COR-L47 (cell line): ENCODE results near the gene HEY2.
"Not testable (repeated sequence)": the region's sequence is repeated elsewhere in the genome, so short reads cannot be mapped to it uniquely, and the experiment has no call there.

Experiments
- DNase-seq: peaks from one replicate; lab custom pipeline; 2025; lab: John Stamatoyannopoulos, UW

The HEY2 gene

GRCh38 chr6:125773387-125774341 lies 24.2 kb downstream of the HEY2 start:
- DNase-seq, result no peak

GRCh38 chr6:125776107-125776826 lies 26.8 kb downstream of the HEY2 start:
- DNase-seq, result not testable (repeated sequence)

- peak; percentile 81 for DNase-seq
These were observed 30.6 kb downstream of the HEY2 start for GRCh38 chr6:125779924-125780539.

DNA sequence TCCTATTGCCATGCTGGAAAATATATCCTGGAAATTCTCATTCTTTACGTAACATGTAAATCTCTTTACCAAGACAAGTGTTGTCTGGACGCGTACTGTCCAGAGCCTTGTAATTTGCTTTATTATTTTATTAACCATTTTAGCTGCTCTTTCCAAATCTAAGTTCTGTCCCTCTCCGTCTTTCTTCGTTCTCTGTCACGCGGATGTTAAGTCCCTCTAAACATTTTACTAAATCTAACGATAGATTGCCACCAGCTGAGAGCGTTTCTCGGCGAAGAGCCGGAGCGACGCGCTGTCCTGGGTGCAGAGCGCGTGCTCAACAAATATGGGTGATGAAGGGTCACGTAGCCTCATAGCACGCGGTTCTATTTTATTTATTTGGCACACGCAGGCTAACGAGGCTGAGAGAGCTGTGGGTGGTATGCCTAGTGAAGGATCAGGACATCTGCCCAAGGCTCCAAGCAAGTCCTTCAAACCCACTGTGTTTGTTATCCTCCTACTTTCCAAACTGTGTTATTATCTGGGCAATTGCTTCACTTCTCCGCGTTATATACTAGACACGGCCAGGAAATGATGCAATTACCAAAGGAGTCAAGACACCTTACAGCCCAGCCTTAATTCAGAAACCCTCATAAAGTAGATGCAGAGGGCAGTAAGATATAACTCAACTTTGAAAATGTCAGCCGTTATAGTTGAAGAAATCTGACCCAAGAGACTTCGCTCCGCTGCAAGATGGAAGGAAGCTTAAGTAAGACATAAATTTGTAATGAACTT lies 31.3 kb downstream of the HEY2 start:
- peak; percentile 26 for DNase-seq

- peak; percentile 4 for DNase-seq
These were observed 32.0 kb downstream of the HEY2 start for GRCh38 chr6:125781314-125781868.

DNA sequence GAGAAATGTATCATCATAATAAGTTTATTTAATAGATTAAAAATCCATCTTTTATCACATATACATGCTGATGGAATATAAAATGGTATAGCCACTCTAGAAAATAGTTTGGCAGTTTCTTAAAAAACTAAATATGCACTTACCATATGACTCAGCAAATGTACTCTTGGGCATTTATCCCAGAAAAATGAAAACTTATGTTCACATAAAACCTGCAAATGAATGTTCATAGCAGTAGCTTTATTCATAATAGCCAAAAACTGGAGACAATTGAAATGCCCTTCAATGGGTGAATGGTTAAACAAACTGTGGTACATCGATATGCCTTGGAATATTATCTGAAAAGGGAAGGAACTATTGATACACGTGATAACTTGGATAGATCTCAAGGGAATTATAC lies 34.9 kb downstream of the HEY2 start:
- DNase-seq, result no peak

GRCh38 chr6:125787791-125788190 lies 38.4 kb downstream of the HEY2 start:
- no peak for DNase-seq

- no peak for DNase-seq
These were observed 39.7 kb downstream of the HEY2 start for GRCh38 chr6:125789167-125789566.

DNA sequence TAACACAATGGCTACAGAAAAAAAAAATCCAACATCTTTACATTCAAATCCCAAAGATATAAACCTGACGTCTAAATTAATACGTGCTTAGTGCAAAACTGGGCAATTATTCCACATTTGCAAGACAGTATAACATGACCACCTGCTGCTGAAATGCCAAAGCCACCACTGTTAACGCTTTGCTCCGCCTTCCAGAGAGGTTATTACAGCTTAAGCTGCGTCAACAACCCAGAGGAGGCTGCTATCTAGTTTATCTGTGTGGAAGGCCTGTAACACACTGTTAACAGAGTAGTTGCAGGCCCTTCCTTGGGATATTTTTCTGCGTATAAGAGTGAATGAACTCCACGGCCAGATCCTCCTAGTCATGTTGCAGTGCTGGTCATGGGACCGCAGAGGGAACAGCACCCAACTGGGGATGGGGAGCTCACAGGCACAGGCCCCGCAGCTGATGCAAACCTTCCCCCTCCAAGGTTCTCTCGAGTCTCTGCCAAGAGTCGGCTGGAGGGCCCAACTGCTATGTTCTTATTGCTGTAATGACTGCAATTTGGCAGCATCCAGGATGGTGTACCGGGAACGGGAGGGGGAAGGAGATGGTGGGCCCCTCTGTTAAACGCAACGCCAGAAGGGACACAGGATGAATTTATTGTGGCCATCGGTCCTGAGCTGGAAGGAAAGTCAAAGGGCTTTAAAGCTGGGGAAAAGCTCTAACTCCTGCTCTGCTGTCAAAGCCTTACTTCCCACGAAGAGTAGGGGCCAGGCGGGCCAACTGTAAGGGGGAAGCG lies 40.3 kb downstream of the HEY2 start:
- DNase-seq, result peak; percentile 60

- peak; percentile 49 for DNase-seq
These were observed 41.1 kb downstream of the HEY2 start, which contains the start of gene NCOA7 for GRCh38 chr6:125790358-125791150. Gene NCOA7, plus strand, starts transcription at chr6:125790960. Its CDS starts 24,395 bp downstream, at chr6:125815355.

- peak; percentile 18 for DNase-seq
These were observed 41.9 kb downstream of the HEY2 start for GRCh38 chr6:125791151-125791819.

DNA sequence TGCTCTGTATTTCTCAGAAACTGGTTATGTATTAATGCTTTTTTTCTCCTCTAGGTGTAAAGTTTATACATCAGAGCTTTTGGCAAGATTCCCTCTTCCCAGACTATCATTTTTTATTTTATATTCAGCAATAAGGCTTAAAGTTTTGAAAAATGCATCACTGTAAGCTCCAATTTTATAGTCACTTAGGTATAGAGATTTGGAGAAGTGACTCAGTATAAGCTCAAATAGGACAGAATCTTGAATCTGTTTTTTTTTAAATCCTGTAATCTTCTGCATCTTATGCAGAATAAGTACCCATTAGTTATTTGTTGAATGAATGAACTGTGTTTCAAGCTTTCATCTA lies 42.4 kb downstream of the HEY2 start:
- DNase-seq, result no peak

DNA sequence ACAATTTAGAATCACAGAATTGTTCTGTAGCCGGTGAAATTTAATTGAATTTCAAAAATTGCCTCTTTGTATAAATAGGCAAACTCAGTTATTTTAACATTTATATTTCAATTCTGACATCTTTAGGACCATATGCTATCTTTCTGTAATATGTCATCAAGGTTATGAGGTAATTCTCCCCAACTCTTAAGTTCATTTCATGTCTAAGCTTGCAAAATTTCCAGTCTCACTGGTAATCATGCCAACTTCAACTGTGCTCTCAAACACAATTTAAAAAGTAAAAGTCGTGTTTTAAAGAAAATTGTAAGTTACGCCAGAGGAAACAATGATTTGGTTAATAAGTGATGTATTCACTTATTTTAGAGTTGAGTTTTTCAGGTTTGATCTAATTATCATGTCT lies 42.7 kb downstream of the HEY2 start:
- no peak for DNase-seq

DNA sequence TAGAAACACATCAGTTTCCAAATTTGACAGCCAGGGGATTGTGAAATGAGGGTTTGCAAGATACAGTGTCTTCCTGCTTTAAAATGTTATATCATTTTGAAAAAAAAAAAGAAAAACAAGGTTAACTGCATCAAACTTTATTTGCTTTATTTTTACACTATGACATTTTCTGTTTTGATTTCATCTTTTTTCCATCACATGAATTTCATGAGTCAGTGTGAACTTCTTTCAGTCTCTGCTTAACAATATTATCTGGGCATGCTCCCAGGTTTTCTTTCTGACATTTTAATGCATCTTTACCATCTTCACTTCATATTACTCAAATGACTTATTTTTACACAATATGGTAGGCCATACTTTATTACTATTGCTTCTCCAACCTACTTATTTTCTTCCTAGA lies 43.2 kb downstream of the HEY2 start:
- DNase-seq, result no peak

DNA sequence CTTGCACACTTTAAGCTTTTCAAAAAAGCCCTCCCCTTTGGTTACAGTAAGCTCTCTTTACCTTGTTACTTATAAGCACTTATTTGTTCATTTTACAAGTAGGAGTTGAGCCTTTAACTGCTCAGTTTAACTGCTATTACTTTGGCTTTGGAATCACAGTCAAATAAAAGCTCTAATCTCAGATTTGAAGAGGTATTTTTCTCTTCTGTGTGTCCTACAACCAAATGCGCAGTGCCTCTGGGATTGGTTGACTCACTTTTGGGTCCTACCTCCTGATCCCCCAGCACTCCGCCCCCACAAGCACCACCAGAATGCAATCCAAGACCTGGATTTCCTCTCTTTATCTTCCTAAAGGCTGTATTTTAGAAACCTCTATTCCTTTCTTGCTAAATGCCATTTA lies 43.8 kb downstream of the HEY2 start:
- DNase-seq, result no peak

GRCh38 chr6:125793863-125794262 lies 44.4 kb downstream of the HEY2 start:
- no peak for DNase-seq

- DNase-seq, result no peak
These were observed 45.1 kb downstream of the HEY2 start for GRCh38 chr6:125794342-125795137.

DNA sequence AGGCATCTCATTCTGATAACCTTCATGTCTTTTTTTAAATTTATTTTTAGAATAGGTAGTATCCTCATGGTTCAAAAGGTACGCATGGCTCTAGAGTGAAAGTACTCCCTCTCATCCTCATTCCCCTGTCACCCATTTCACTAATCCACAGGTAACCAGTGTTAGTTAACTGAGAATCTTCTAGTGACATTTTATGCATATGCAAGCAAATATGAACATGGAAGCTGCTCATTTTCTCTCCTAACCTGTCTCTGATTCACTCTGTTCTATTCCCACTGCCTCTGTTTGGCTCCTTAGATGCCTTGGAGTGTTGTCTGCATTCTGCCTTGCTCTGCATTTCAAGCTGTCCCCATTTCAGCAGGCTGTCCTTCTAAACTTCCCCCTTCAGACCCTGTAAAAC lies 45.9 kb downstream of the HEY2 start:
- DNase-seq, result no peak
